ENCODE results near the gene ZNF397.

ZNF397 gene

GRCh38 chr18:35306588-35307250 lies 65.9 kb downstream of the ZNF397 start:
- DNase-seq = no peak

Measured in GF-D8 (cell line).